Right lobe of liver (tissue), 6 donors: ENCODE measurements around the gene TM7SF3. TPM values are rescaled to one million over a fixed set of nuclear protein-coding genes. Genes with fewer than 3 reads are reported as not detected.

ENCODE experiments used
- ATAC-seq, 4 donors: fragments of 200-7000 bp; cut with Tn5 transposase; one replicate each; pipeline ENCODE4 v1.9.1; 2020; ENCODE audit warnings: mild to moderate bottlenecking in 4 of 4, moderate library complexity in 4 of 4
- DNase-seq, 3 donors: peaks; one replicate each; pipeline ENCODE4 v3.0.0-alpha.2; 2020
- H3K27ac ChIP-seq, 3 donors: fragments of 200-600 bp; one replicate each; pipeline ENCODE4 v1.8.0; 2022
- H3K27me3 ChIP-seq, 2 donors: fragments of 200-600 bp; one replicate each; pipeline ENCODE4 v1.8.0; 2022
- H3K36me3 ChIP-seq, 4 donors: fragments of 200-600 bp; sonication (generic) in 1 of 4; one replicate each; pipeline versions ENCODE4 v1.5.1 to v1.8.0; 2017 to 2022; ENCODE audit warnings: control low read depth in 1 of 4
- H3K4me1 ChIP-seq, 4 donors: fragments of 200-600 bp; sonication (generic) in 1 of 4; one replicate each; pipeline versions ENCODE4 v1.5.1 to v1.8.0; 2017 to 2022; ENCODE audit warnings: control low read depth in 1 of 4
- H3K4me3 ChIP-seq, 3 donors: fragments of 200-600 bp; one replicate each; pipeline ENCODE4 v1.8.0; 2022
- H3K9me3 ChIP-seq, 4 donors: fragments of 200-600 bp; sonication (generic) in 1 of 4; one replicate each; pipeline versions ENCODE4 v1.5.1 to v1.8.0; 2017 to 2022; ENCODE audit warnings: control low read depth in 1 of 4
- POLR2A ChIP-seq: fragments of 450-650 bp; IDR thresholded peaks from one replicate; pipeline ENCODE4 v1.6.1; 2017; ENCODE audit warnings: antibody characterized with exemption, mild to moderate bottlenecking
- WGBS: methylation state at CpG from one replicate; pipeline ENCODE4 v1.1.6; 2018; ENCODE audit warnings: low coverage, low lambda C conversion rate; ENCODE audit not compliant: insufficient coverage; ENCODE audit errors: missing lambda C conversion rate; 5-methylcytosine and 5-hydroxymethylcytosine counted together
- intact Hi-C, 2 donors: fragments of 100-400 bp; cut with DNase I; formaldehyde crosslinking; loops; one replicate each; pipeline versions ENCODE4 v1.11.2 to v1.14.1; 2022
- total RNA-seq, 6 experiments: library from RNA; depleted of rRNA in 2 of 6; stranded (reverse); fragments of >200 nt in 2 of 6; fragmentation: NEBNext Ultra II Directional in 3 of 6; extraction: Animal tissue kit (Norgen Biotek cat#: 25700) in 3 of 6; gene quantifications; one replicate each; pipeline versions ENCODE4 v1.1.0 to v1.2.4, GENCODE V29; 2016 to 2023
- TF ChIP-seq, protein P1 (sequence below), 4 donors: fragments of 200-600 bp in 3 of 4; fragments of 450-650 bp in 1 of 4; IDR thresholded peaks; one replicate each; pipeline versions ENCODE4 v1.5.1 to v1.8.0; 2016 to 2022; ENCODE audit warnings: antibody characterized with exemption in 4 of 4, mild to moderate bottlenecking in 2 of 4
- donor health status: DM: no; HTN: yes; CAD: no.
- donor health status: DM: no; HTN: no; CAD: no.
- donor health status: DM: no; HTN: no; CAD: no.
- donor health status: DM: no; HTN: yes; CAD: no.
- donor health status: DM: no; HTN: yes; CAD: no.

The TM7SF3 gene
- total RNA-seq, 6 experiments from 2014 or later: 38.4 to 75.1 (median 62.8) TPM

DNA sequence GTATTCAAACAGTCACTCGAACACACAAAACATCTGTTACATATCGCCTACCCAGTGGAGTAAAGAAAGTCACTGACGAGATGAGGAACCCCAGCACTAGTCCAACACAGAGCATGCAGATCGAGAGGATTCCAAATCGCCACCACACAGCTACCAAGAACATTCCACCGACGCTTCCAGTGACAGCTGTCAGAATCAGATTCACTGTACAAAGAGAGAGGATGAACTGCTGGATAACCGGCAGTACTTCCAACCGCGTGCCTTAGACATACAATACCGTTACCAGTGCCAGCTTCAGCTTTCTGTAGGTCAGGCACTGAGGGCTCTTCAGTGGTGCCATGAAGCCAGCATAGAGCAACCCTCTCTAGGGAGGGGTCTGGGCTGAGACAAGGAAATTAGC, 34.5 kb downstream of the TM7SF3 start:
- H3K4me1 ChIP-seq: no peaks in the 10 kb centered on the region
- TF ChIP-seq, protein P1, sequence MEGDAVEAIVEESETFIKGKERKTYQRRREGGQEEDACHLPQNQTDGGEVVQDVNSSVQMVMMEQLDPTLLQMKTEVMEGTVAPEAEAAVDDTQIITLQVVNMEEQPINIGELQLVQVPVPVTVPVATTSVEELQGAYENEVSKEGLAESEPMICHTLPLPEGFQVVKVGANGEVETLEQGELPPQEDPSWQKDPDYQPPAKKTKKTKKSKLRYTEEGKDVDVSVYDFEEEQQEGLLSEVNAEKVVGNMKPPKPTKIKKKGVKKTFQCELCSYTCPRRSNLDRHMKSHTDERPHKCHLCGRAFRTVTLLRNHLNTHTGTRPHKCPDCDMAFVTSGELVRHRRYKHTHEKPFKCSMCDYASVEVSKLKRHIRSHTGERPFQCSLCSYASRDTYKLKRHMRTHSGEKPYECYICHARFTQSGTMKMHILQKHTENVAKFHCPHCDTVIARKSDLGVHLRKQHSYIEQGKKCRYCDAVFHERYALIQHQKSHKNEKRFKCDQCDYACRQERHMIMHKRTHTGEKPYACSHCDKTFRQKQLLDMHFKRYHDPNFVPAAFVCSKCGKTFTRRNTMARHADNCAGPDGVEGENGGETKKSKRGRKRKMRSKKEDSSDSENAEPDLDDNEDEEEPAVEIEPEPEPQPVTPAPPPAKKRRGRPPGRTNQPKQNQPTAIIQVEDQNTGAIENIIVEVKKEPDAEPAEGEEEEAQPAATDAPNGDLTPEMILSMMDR (IDR thresholded peaks at IDR 0.05): no peak
- no peak for TF ChIP-seq POLR2A
- intact Hi-C loops: no loop called here
- peaks cover 0 to 10% (median 5%) of the 10 kb centered on the region in 4 donors for H3K36me3 ChIP-seq
- no peaks in the 10 kb centered on the region for H3K9me3 ChIP-seq
- H3K4me3 ChIP-seq: no peak overlapping the region
- 98% methylated on average over 8 of the region's 11 CpGs for WGBS
- H3K27me3 ChIP-seq: no peaks in the 10 kb centered on the region
- ATAC-seq: no peak
- no peak overlapping the region for H3K27ac ChIP-seq
- no peak for DNase-seq

DNA sequence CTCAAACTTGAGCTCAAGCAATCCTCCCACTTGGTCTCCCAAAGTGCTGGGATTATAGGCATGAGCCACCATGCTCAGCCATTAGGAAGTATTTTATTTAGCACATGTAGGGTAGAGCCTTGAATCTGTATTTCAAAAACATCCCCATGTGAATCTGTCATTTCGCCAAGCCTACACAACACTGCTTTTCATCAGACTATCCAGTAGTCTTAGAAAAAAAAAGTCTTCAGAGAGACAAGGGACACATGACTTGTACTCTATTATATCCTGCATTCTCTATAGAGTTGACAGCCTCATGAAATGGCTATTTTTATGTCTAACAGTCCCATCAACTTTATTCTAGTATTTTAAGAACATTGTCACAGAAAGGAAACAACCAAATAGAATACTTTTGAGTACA, 35.4 kb downstream of the TM7SF3 start:
- no peak overlapping the region for H3K4me3 ChIP-seq
- DNase-seq (no peak), ATAC-seq (no peak)
- peaks cover 0 to 19% (median 7%) of the 10 kb centered on the region in 4 donors for H3K36me3 ChIP-seq
- no peaks in the 10 kb centered on the region for H3K9me3 ChIP-seq
- H3K27me3 ChIP-seq: no peaks in the 10 kb centered on the region
- H3K27ac ChIP-seq: no peak overlapping the region
- H3K4me1 ChIP-seq: no peaks in the 10 kb centered on the region
- intact Hi-C loops: no loop called here
- TF ChIP-seq, protein P1 (IDR thresholded peaks at IDR 0.05): no peak
- no peak for TF ChIP-seq POLR2A
- WGBS: 83% methylated on average over 1 of the region's 1 CpG

DNA sequence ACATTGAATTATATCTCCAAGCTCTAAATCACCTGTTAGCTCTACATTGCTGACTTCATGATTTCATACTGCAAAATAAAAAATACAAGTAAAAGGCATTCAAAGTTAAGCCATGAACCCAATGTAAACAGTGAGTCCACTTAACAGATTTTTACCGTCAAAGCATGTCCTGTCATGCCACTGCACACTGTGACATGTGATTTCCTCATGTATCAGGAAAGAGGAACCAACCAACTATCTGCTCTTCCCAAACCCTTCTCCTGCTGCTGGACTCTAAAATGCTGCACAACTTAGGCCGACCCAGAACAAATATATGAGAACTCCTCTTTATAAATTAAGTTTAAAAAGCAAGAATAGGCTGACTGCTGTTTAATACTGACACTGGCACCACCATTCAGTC, 37.5 kb downstream of the TM7SF3 start:
- 65% methylated on average over 2 of the region's 2 CpGs for WGBS
- Histone ChIP-seq H3K4me1 (no peaks in the 10 kb centered on the region), H3K27me3 (no peaks in the 10 kb centered on the region), H3K4me3 (no peak overlapping the region), H3K9me3 (no peaks in the 10 kb centered on the region), H3K27ac (no peak overlapping the region), H3K36me3 (peaks cover 0 to 32% (median 7%) of the 10 kb centered on the region in 4 donors)
- TF ChIP-seq POLR2A: no peak
- TF ChIP-seq, protein P1 (IDR thresholded peaks at IDR 0.05): no peak
- DNase-seq: no peak
- ATAC-seq: peak in 3 of 4 donors; percentile 49 to 60 (median 50)
- intact Hi-C loops: no loop called here

- Histone ChIP-seq H3K4me3 (no peak overlapping the region), H3K9me3 (no peaks in the 10 kb centered on the region), H3K27ac (no peak overlapping the region), H3K4me1 (no peaks in the 10 kb centered on the region), H3K36me3 (peaks cover 0 to 32% (median 6%) of the 10 kb centered on the region in 4 donors), H3K27me3 (no peaks in the 10 kb centered on the region)
- intact Hi-C loops: no loop called here
- TF ChIP-seq POLR2A: no peak
- TF ChIP-seq, protein P1 (IDR thresholded peaks at IDR 0.05): no peak
- 79% methylated on average over 2 of the region's 2 CpGs for WGBS
- no peak for DNase-seq
- no peak for ATAC-seq
These were observed 42.2 kb downstream of the TM7SF3 start for GRCh38 chr12:26971963-26972362.

DNA sequence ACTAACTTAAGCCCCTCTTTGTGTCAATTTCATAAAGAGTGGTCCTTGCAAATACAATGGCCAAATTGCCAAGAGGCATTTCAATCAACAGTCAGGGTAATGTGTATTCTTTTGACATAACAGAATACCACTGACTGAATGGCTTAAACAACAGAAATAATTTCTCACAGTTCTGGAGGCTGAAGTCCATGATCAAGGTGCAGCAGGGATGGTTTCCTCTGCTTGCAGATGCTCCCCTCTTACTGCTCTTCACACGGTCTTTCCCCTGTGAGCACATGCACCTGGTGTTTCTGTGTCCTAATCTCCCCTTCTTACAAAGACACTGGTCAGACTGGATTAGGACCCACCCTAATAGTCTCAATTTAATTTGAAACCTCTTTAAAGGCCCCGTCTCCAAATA, 44.0 kb downstream of the TM7SF3 start:
- Histone ChIP-seq H3K27ac (no peak overlapping the region), H3K36me3 (peaks cover 0 to 27% (median 5%) of the 10 kb centered on the region in 4 donors), H3K4me3 (no peak overlapping the region), H3K27me3 (no peaks in the 10 kb centered on the region), H3K4me1 (no peaks in the 10 kb centered on the region), H3K9me3 (no peaks in the 10 kb centered on the region)
- TF ChIP-seq POLR2A: no peak
- TF ChIP-seq, protein P1 (IDR thresholded peaks at IDR 0.05): no peak
- 100% methylated on average over 2 of the region's 2 CpGs for WGBS
- ATAC-seq (no peak), DNase-seq (no peak)
- intact Hi-C loops: no loop called here
